Measurements from ENCODE around the gene MTA1. TPM values are rescaled to one million over a fixed set of nuclear protein-coding genes. Genes with fewer than 3 reads are reported as not detected.

Gene MTA1
- total and polyA plus RNA-seq, 10 of the 15 experiments (the other 5 are each of a cell fraction or from before 2014, with no cell fraction given): 0.14 to 162 (median 30.6) TPM

DNA sequence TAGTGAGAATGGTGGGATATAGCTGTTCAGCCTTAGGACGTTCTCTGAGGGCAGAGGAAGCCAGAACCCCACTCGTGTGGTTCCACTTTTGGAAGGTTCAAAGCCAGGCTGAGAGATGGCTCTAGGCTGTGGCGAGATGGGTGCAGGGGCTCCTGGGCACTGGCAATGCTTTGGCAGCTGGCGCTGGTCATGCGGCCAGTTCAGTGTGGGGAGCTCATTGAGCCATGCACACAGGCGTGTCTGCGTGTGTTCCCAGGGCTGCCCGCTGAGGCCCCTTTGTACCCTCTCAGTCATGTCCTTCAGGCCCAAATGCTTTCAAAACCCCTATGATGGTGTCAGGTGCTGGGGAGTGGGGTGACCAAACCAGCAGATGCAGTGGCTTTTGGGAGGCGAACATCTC, 19.6 kb upstream of the MTA1 start:
- DNase-seq (ENCODE audit: low read depth, low spot score): no peak
- 95% methylated on average over 9 of the region's 9 CpGs for WGBS (ENCODE audit: insufficient coverage, insufficient replicate concordance, low lambda C conversion rate, missing lambda C conversion rate)
- no peak for ATAC-seq
- Histone ChIP-seq H3K4me3 (peak overlapping the region; percentile 88; the same call in 1 of the 2 replicates), H3K9ac (ENCODE audit: control insufficient read depth, insufficient read depth, low read length) (peak overlapping the region; percentile 94; the same call in 1 of the 2 replicates), H3K79me2 (ENCODE audit: control insufficient read depth, insufficient read depth, low read length) (peaks cover 15% of the 10 kb centered on the region), H3K4me1 (ENCODE audit: control insufficient read depth, insufficient read depth, low read length) (peaks cover 23% of the 10 kb centered on the region), H4K20me1 (ENCODE audit: control insufficient read depth, insufficient read depth) (no peaks in the 10 kb centered on the region), H3K9me3 (replicated peaks; ENCODE audit: control insufficient read depth, insufficient read depth, low read length) (no peaks in the 10 kb centered on the region; the same call in 2 of the 3 replicates), H3K4me2 (ENCODE audit: control insufficient read depth, insufficient read depth) (peak overlapping the region; percentile 90), H3K27ac (ENCODE audit: control insufficient read depth, insufficient read depth) (peak overlapping the region; percentile 84; the same call in 1 of the 2 replicates), H3K27me3 (replicated peaks in 1 of 2; ENCODE audit: control insufficient read depth in 2 of 2, insufficient read depth in 2 of 2, low read length in 1 of 2) (no peaks in the 10 kb centered on the region), H3K36me3 (ENCODE audit: control insufficient read depth in 2 of 2, insufficient read depth in 2 of 2, low read length in 1 of 2) (peaks cover 1 to 12% of the 10 kb centered on the region in 2 experiments; a peak in 3 of 4 replicates), H2AFZ (ENCODE audit: control insufficient read depth, low read depth, low read length) (no peak overlapping the region)
- SMC1A ChIA-PET (ENCODE audit: uncharacterized antibody, unreplicated experiment): no interaction called here
- no peak for FAIRE-seq
- CTCF ChIA-PET: no interaction called here
- POLR2A ChIA-PET: no interaction called here
- peak; percentile 29; the same call in 1 of the 2 replicates for TF ChIP-seq POLR2AphosphoS5 (IDR thresholded peaks at IDR 0.05; ENCODE audit: low read length)
- no peak for TF ChIP-seq PKNOX1 (IDR thresholded peaks at IDR 0.05)
- TF ChIP-seq MTA2 (IDR thresholded peaks at IDR 0.05; ENCODE audit: low read depth): no peak
- intact Hi-C loops (cut with micrococcal nuclease; ENCODE audit: unreplicated experiment): no loop called here
- BruUV-seq (replicated peaks): no TSS peak
- RAD21 ChIA-PET (ENCODE audit: unreplicated experiment): interaction anchor here (1.4 kb wide), 1 partner anchor 81 kb away, joined by 5 read pairs; no protein-coding TSS in a partner anchor
- in situ Hi-C loops (cut with MboI): no loop called here

GRCh38 chr14:105401699-105402098, 17.9 kb upstream of the MTA1 start:
- no peak overlapping the region for H3K4me3 ChIP-seq
- TF ChIP-seq ASH2L (IDR thresholded peaks at IDR 0.05; ENCODE audit: borderline replicate concordance, low read depth) (no peak), ZNF622 (IDR thresholded peaks at IDR 0.05) (no peak), MTA3 (IDR thresholded peaks at IDR 0.05; ENCODE audit: borderline replicate concordance, low read length) (no peak), E2F8 (IDR thresholded peaks at IDR 0.05; ENCODE audit: low read depth, partially characterized antibody) (no peak), SIN3A (IDR thresholded peaks at IDR 0.05; ENCODE audit: low read depth, low read length) (no peak)
- TF ChIP-seq, protein P1, sequence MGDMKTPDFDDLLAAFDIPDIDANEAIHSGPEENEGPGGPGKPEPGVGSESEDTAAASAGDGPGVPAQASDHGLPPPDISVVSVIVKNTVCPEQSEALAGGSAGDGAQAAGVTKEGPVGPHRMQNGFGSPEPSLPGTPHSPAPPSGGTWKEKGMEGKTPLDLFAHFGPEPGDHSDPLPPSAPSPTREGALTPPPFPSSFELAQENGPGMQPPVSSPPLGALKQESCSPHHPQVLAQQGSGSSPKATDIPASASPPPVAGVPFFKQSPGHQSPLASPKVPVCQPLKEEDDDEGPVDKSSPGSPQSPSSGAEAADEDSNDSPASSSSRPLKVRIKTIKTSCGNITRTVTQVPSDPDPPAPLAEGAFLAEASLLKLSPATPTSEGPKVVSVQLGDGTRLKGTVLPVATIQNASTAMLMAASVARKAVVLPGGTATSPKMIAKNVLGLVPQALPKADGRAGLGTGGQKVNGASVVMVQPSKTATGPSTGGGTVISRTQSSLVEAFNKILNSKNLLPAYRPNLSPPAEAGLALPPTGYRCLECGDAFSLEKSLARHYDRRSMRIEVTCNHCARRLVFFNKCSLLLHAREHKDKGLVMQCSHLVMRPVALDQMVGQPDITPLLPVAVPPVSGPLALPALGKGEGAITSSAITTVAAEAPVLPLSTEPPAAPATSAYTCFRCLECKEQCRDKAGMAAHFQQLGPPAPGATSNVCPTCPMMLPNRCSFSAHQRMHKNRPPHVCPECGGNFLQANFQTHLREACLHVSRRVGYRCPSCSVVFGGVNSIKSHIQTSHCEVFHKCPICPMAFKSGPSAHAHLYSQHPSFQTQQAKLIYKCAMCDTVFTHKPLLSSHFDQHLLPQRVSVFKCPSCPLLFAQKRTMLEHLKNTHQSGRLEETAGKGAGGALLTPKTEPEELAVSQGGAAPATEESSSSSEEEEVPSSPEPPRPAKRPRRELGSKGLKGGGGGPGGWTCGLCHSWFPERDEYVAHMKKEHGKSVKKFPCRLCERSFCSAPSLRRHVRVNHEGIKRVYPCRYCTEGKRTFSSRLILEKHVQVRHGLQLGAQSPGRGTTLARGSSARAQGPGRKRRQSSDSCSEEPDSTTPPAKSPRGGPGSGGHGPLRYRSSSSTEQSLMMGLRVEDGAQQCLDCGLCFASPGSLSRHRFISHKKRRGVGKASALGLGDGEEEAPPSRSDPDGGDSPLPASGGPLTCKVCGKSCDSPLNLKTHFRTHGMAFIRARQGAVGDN (IDR thresholded peaks at IDR 0.05): no peak
- no peak overlapping the region for H3K27ac ChIP-seq (ENCODE audit: control insufficient read depth, insufficient read depth)
- peaks cover 1 to 12% of the 10 kb centered on the region in 2 experiments; a peak in 3 of 4 replicates for H3K36me3 ChIP-seq (ENCODE audit: control insufficient read depth in 2 of 2, insufficient read depth in 2 of 2, low read length in 1 of 2)
- H3K4me2 ChIP-seq (ENCODE audit: control insufficient read depth, insufficient read depth): no peak overlapping the region
- BruUV-seq (replicated peaks): no TSS peak
- WGBS (ENCODE audit: insufficient coverage, insufficient replicate concordance, low lambda C conversion rate, missing lambda C conversion rate): 91% methylated on average over 9 of the region's 9 CpGs
- no peak for FAIRE-seq
- peaks cover 15% of the 10 kb centered on the region for H3K79me2 ChIP-seq (ENCODE audit: control insufficient read depth, insufficient read depth, low read length)
- CTCF ChIA-PET: no interaction called here
- no peak overlapping the region for H3K9ac ChIP-seq (ENCODE audit: control insufficient read depth, insufficient read depth, low read length)
- SMC1A ChIA-PET (ENCODE audit: uncharacterized antibody, unreplicated experiment): no interaction called here
- POLR2A ChIA-PET: no interaction called here
- no peak overlapping the region for H2AFZ ChIP-seq (ENCODE audit: control insufficient read depth, low read depth, low read length)
- no peaks in the 10 kb centered on the region for H3K27me3 ChIP-seq (replicated peaks in 1 of 2; ENCODE audit: control insufficient read depth in 2 of 2, insufficient read depth in 2 of 2, low read length in 1 of 2)
- in situ Hi-C loops (cut with MboI) (no loop called here), intact Hi-C loops (cut with micrococcal nuclease; ENCODE audit: unreplicated experiment) (no loop called here)
- peaks cover 23% of the 10 kb centered on the region for H3K4me1 ChIP-seq (ENCODE audit: control insufficient read depth, insufficient read depth, low read length)
- H3K9me3 ChIP-seq (replicated peaks; ENCODE audit: control insufficient read depth, insufficient read depth, low read length): no peaks in the 10 kb centered on the region; the same call in 2 of the 3 replicates
- ATAC-seq: no peak
- H4K20me1 ChIP-seq (ENCODE audit: control insufficient read depth, insufficient read depth): no peaks in the 10 kb centered on the region
- RAD21 ChIA-PET (ENCODE audit: unreplicated experiment): no interaction called here
- DNase-seq (ENCODE audit: low read depth, low spot score): no peak
